MM.1S (cell line): ENCODE data around the gene TPSAB1.
A peak's percentile ranks its signal among the peaks of the same experiment; 100 is the strongest.

Experiments
- DNase-seq: peaks from one replicate; pipeline ENCODE4 v3.0.0-alpha.2; 2015
- H2AFZ ChIP-seq: fragments of 300-600 bp; sonication (generic); 2 replicates; pipeline ENCODE4 v1.6.0; 2016; ENCODE audit warnings: antibody characterized with exemption, low read length
- H3F3A ChIP-seq: fragments of 300-600 bp; sonication (generic); 2 replicates; pipeline ENCODE4 v1.6.1; 2016; ENCODE audit warnings: mild to moderate bottlenecking, antibody characterized with exemption, low read length, moderate library complexity, mixed read lengths; ENCODE audit not compliant: insufficient read depth
- H3K27ac ChIP-seq: fragments of 300-600 bp; sonication (generic); 2 replicates; pipeline ENCODE4 v1.5.1; 2016; ENCODE audit warnings: mild to moderate bottlenecking, low read length
- H3K27me3 ChIP-seq: fragments of 300-600 bp; sonication (generic); replicated peaks from 2 replicates; pipeline ENCODE4 v1.6.0; 2016; ENCODE audit warnings: low read length; ENCODE audit not compliant: insufficient read depth
- H3K36me3 ChIP-seq: fragments of 300-600 bp; sonication (generic); replicated peaks from 2 replicates; pipeline ENCODE4 v1.6.1; 2016; ENCODE audit warnings: mild to moderate bottlenecking, low read length, mixed read lengths; ENCODE audit not compliant: insufficient read depth
- H3K4me1 ChIP-seq: fragments of 300-600 bp; sonication (generic); 2 replicates; pipeline ENCODE4 v1.6.1; 2016; ENCODE audit warnings: low read length, mixed read lengths
- H3K4me2 ChIP-seq: fragments of 300-600 bp; sonication (generic); 2 replicates; pipeline ENCODE4 v1.6.0; 2016; ENCODE audit warnings: low read depth, low read length
- H3K4me3 ChIP-seq: fragments of 300-600 bp; sonication (generic); 2 replicates; pipeline ENCODE4 v1.5.1; 2016; ENCODE audit warnings: low read length, mixed read lengths
- H3K79me2 ChIP-seq: fragments of 300-600 bp; sonication (generic); 2 replicates; pipeline ENCODE4 v1.6.1; 2016; ENCODE audit warnings: mixed run types, low read length, mixed read lengths
- H3K9ac ChIP-seq: fragments of 300-600 bp; sonication (generic); 2 replicates; pipeline ENCODE4 v1.6.1; 2016; ENCODE audit warnings: low read length, mixed read lengths
- H3K9me2 ChIP-seq: fragments of 300-600 bp; sonication (generic); replicated peaks from 2 replicates; pipeline ENCODE4 v1.6.1; 2016; ENCODE audit warnings: mild to moderate bottlenecking, low read length, mixed read lengths; ENCODE audit not compliant: insufficient read depth
- H3K9me3 ChIP-seq: fragments of 300-600 bp; sonication (generic); replicated peaks from 2 replicates; pipeline ENCODE4 v1.6.1; 2016; ENCODE audit warnings: mild to moderate bottlenecking, low read length, mixed read lengths; ENCODE audit not compliant: insufficient read depth
- H4K20me1 ChIP-seq: fragments of 300-600 bp; sonication (generic); 2 replicates; pipeline ENCODE4 v1.6.1; 2016; ENCODE audit warnings: mild to moderate bottlenecking, low read length, moderate library complexity, mixed read lengths; ENCODE audit not compliant: insufficient read depth
- EZH2 ChIP-seq: fragments of 300-600 bp; sonication (generic); optimal IDR thresholded peaks from 2 replicates; pipeline ENCODE3; 2017; ENCODE audit warnings: low read depth, mild to moderate bottlenecking, antibody characterized with exemption, low read length, mixed read lengths
- EZH2phosphoT487 ChIP-seq: fragments of 300-600 bp; sonication (generic); IDR thresholded peaks from 2 replicates; pipeline ENCODE4 v1.6.1; 2018; ENCODE audit warnings: antibody characterized with exemption, low read length
- TF ChIP-seq, protein P1 (sequence below): fragments of 300-600 bp; sonication (generic); IDR thresholded peaks from 2 replicates; pipeline ENCODE4 v1.5.1; 2016; ENCODE audit warnings: antibody characterized with exemption, low read length, mixed read lengths

The TPSAB1 gene

DNA sequence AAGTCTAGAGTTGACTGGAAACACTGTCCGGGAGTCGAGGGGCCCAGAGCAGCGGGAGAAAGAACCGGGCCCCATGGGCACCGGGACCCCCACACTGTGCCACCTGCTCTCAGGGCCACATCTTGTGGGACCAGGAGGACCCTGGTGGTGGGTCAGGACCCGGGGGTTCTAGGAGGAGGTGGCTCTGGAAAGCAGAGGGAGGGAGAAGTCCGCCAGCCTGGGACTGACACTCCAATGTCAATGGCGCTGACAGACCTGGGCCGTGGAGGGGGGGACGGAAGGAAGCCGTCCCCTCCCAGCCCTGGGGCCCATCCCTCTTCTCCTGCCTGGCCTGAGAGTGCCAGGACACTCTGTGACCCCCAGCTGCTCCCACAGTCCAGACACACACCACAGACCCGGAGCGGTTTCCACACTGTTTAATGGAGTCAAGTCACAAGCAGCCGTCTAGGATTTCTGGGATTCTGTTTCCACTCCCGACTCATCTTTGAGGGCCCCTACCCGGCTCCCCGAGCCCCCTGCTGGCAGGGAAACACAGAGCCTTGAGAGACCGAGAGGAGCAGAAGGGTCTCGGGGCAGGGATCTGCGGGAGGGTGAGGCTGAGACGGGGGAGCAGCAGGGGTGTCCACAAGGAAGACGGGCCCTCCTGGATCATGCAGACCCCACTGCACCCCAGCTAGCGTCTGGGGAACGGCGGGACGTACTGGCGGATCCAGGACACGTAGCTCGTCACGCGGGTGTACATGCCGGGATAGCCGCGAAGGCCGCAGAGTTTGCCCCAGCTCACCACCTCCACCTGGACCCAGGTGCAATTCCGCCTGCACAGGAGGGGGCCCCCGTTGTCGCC, 45.4 kb downstream of the TPSAB1 start:
- Histone ChIP-seq H3K4me2 (no peak overlapping the region), H3K9me3 (no peaks in the 10 kb centered on the region), H3K27me3 (peaks cover 85% of the 10 kb centered on the region), H2AFZ (no peak overlapping the region), H3F3A (no peaks in the 10 kb centered on the region), H3K4me1 (peaks cover 1% of the 10 kb centered on the region), H3K27ac (no peak overlapping the region), H3K4me3 (no peak overlapping the region), H3K36me3 (no peaks in the 10 kb centered on the region), H3K9me2 (no peaks in the 10 kb centered on the region), H4K20me1 (no peaks in the 10 kb centered on the region), H3K9ac (no peak overlapping the region), H3K79me2 (no peaks in the 10 kb centered on the region)
- TF ChIP-seq, protein P1, sequence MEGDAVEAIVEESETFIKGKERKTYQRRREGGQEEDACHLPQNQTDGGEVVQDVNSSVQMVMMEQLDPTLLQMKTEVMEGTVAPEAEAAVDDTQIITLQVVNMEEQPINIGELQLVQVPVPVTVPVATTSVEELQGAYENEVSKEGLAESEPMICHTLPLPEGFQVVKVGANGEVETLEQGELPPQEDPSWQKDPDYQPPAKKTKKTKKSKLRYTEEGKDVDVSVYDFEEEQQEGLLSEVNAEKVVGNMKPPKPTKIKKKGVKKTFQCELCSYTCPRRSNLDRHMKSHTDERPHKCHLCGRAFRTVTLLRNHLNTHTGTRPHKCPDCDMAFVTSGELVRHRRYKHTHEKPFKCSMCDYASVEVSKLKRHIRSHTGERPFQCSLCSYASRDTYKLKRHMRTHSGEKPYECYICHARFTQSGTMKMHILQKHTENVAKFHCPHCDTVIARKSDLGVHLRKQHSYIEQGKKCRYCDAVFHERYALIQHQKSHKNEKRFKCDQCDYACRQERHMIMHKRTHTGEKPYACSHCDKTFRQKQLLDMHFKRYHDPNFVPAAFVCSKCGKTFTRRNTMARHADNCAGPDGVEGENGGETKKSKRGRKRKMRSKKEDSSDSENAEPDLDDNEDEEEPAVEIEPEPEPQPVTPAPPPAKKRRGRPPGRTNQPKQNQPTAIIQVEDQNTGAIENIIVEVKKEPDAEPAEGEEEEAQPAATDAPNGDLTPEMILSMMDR, result 0 out of 2 replicates have a peak, but pooled peaks have one; percentile 8
- no peak for TF ChIP-seq EZH2phosphoT487
- no peak for DNase-seq

DNA sequence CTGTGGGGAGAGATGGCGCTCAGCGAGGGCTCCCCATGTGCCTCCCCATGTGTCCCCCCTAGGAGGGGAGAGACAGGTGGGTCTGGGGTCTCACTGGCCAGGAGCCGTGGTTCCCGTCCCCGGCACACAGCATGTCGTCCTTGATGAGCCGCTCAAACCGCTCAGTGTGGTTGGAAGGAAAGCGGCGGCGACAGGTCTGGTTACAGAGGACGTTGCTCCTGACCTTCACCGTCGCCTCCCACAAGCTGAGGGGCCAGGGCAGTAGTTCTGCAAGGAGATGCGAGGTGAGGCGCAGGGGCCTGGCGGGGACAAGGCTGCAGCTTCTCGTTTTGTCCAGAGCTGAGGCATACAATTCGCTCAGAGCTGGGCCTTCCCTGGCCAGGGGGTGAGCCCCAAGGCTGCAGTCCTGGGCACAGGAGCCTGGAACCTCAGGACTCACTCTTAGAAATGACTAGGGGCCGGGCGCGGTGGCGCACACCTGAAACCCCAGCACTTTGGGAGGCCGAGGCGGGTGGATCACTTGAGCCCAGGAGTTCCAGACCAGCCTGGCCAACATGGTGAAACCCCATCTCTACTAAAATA, 46.1 kb downstream of the TPSAB1 start:
- Histone ChIP-seq H3K9me3 (no peaks in the 10 kb centered on the region), H3K4me1 (peaks cover 8% of the 10 kb centered on the region), H3F3A (no peaks in the 10 kb centered on the region; the same call in 1 of the 2 replicates), H3K79me2 (no peaks in the 10 kb centered on the region), H3K27me3 (peaks cover 78% of the 10 kb centered on the region), H3K9me2 (no peaks in the 10 kb centered on the region), H3K4me2 (no peak overlapping the region), H2AFZ (no peak overlapping the region), H3K27ac (no peak overlapping the region), H3K9ac (no peak overlapping the region), H3K4me3 (no peak overlapping the region), H4K20me1 (no peaks in the 10 kb centered on the region), H3K36me3 (no peaks in the 10 kb centered on the region)
- DNase-seq, result no peak
- TF ChIP-seq, protein P1, result no peak
- no peak for TF ChIP-seq EZH2phosphoT487
- no peak for TF ChIP-seq EZH2

DNA sequence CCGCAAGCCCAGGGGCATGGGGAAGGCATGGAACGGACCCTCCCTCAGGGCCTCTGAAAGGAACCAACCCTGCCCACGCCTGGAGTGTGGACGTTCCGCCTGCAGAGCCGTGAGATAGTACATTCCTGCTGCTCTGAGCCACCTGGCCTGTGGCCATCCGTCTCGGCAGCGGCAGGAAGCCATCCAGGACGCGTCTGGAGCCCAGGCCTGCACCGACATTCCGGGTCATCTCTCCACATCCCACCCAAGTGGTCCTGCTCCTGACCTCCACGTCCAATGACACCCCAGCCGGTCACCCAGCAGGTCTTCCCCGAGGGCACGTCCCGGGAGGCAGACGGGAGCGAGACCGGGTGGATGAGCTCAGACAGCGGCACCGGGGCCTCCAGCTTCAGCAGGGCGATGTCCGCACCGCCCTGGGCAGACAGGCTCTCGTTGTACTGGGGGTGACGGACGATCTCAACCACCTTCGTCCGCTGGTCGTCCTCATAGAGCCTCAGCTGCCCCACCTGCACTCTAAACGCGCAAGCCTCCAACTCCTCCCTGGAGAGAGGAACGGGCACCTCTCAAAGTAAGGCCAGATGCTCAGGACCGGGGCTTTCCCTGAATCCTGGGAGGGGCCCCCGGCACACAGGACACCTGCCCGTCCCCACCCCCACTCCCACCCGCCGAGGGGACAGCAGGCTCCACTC, 47.6 kb downstream of the TPSAB1 start:
- no peak for DNase-seq
- Histone ChIP-seq H3K27me3 (peaks cover 66% of the 10 kb centered on the region), H3K79me2 (no peaks in the 10 kb centered on the region), H2AFZ (no peak overlapping the region), H3K9me2 (no peaks in the 10 kb centered on the region), H3K4me3 (no peak overlapping the region), H3F3A (no peaks in the 10 kb centered on the region; the same call in 1 of the 2 replicates), H3K27ac (no peak overlapping the region), H3K9me3 (no peaks in the 10 kb centered on the region), H3K9ac (no peak overlapping the region), H3K4me2 (no peak overlapping the region), H3K4me1 (peaks cover 9% of the 10 kb centered on the region), H3K36me3 (no peaks in the 10 kb centered on the region), H4K20me1 (no peaks in the 10 kb centered on the region)
- TF ChIP-seq EZH2phosphoT487 (no peak), EZH2 (no peak)
- TF ChIP-seq, protein P1, result no peak
